ENCODE results near the gene SALL1.

SALL1 gene

DNA sequence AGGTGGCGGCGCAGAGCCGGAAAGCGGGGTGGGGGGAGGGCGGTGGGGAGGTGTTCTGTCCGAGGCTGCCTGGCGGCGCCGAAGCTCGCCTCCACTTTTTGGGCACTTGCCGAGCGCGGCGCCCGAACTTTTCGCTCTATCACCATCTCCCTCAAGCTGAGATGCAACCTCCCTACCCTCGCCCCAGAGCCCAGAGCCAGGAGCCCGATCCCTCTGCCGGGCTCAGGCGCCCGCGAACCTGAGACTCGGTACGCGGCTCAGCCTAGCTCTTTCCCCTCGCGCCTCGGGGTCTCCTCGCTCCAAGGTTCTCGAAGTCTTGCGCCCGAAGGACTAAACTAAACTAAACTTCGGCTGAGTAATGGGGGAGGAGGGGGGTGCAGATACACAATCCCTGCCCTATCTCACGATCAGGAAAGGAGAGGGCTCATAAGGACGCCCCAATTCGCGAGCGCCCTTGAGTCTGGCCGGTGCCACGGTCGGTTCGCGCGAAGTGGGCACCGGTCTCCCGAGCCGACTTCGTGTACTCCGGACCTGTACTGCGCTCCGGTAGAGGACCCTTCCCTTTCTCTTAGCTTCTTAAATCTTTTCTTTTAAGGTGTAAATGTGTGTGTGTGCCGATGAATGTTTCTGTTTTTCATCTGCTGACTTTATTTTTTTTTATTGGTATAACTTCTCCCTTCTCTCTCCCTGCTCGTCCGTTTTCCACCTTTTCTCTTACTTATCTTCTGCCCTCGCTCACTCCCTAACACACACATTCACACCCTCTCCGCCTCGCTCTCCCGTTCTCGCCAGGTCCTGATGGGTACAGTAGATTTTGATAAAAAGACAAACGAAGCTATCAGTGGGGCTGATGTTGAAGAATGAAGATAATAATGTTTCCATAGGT, 1.9 kb upstream of the SALL1 start:
- peak overlapping the region; percentile 92 for H3K4me3 ChIP-seq (ENCODE audit: low read depth, low read length)
- TF ChIP-seq, protein P1, sequence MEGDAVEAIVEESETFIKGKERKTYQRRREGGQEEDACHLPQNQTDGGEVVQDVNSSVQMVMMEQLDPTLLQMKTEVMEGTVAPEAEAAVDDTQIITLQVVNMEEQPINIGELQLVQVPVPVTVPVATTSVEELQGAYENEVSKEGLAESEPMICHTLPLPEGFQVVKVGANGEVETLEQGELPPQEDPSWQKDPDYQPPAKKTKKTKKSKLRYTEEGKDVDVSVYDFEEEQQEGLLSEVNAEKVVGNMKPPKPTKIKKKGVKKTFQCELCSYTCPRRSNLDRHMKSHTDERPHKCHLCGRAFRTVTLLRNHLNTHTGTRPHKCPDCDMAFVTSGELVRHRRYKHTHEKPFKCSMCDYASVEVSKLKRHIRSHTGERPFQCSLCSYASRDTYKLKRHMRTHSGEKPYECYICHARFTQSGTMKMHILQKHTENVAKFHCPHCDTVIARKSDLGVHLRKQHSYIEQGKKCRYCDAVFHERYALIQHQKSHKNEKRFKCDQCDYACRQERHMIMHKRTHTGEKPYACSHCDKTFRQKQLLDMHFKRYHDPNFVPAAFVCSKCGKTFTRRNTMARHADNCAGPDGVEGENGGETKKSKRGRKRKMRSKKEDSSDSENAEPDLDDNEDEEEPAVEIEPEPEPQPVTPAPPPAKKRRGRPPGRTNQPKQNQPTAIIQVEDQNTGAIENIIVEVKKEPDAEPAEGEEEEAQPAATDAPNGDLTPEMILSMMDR (IDR thresholded peaks at IDR 0.05; ENCODE audit: low read depth, low read length), result no peak

DNA sequence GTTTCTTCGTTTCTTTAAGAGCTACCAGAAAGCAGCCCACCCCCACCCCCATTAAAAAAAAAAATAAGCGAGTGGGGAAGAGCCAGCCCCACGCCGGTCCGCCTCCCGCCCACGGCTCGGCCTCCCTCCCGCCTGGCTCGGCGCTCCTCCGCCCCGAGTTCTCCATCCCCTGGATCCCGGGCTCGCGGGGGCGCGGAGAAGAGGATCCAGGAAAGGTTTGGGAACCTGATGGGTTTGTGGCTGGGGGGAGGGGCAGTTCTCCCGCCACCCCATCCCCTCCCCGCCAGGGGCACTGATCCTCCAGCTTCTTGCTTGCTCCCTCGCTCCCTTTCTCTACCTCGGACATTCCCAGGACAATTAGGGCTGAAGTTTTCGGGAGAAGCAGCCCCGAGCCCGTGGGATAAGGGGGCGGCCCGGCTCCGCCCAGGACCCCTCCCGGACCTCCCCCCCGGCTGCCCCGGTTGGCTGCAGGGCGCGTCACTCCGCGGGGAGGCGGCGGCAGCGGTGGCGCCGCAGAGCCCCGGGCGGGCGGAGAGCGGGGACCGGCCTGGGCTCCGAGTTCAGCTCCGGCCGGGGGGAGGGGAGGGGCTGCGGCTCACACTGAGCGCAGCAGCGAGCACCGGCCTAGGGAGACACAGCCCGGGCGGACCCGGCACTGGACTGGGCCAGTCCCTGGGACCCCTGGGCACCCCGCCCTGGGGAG, 1.0 kb upstream of the SALL1 start:
- peak overlapping the region; percentile 92 for H3K4me3 ChIP-seq (ENCODE audit: low read depth, low read length)
- TF ChIP-seq, protein P1 (IDR thresholded peaks at IDR 0.05; ENCODE audit: low read depth, low read length), result no peak

DNA sequence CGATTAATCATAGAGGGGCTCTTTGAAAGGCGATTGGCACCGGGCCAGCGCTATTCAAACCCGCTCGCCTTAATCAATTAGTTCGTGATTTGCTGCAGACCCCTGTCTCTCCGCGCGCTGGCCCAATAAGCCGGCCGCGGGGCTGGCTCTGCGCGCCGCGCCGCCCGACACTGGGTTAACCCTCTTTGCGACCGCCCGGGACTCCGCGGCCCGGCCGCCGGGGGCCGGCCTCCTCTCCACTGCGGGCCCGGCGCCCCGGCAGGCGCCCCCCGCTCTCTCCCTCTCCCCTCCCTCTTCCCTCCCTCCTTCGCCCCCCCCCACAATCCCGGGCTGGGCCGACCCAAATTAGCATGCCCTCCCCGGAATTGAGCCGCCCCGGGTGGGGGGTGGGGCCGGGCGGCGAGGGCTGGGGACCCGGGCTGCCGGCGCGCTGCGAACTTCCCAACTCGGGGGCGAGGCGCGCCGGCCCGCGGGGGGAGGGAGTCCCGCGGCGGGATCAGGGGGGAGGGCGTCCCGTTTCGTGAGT, 428 bp upstream of the SALL1 start:
- peak overlapping the region; percentile 92 for H3K4me3 ChIP-seq (ENCODE audit: low read depth, low read length)
- TF ChIP-seq, protein P1 (IDR thresholded peaks at IDR 0.05; ENCODE audit: low read depth, low read length), result no peak

DNA sequence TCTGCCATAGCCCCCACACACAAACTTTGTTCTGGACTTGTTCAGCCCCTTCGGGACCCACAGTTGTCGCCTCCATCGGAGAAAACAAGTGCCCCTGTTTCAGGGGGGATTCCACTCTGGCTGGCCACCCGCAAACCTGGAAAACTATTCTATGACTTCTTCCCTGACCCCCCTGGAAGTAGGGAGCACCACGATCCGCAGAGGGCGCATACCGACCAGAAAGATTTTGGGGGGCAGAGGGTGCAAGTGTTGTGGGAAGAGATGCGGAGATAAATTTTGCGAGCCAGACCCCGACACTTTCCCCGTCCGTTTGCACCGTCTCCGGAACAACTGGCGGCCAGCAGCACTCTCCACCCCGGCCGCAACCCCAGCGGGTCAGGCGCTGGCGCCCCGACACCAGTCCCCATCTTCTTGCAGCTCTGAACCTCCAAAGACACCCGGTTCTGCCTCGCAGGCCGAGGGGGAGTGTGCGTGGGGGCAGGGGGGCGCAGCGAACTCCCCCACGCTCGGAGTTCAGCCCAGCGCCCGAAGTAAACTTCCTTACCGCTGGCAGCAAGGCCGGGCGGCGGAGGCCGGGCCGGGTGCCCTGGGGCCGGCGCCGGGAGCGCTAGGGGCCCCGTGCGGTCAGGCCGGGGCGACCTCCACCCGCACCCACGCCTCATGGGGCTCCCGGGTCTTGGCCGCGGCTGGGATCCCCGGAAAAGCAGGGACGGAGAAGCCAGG, 744 bp downstream of the SALL1 start:
- TF ChIP-seq, protein P1 (IDR thresholded peaks at IDR 0.05; ENCODE audit: low read depth, low read length), result no peak
- peak overlapping the region; percentile 92 for H3K4me3 ChIP-seq (ENCODE audit: low read depth, low read length)

DNA sequence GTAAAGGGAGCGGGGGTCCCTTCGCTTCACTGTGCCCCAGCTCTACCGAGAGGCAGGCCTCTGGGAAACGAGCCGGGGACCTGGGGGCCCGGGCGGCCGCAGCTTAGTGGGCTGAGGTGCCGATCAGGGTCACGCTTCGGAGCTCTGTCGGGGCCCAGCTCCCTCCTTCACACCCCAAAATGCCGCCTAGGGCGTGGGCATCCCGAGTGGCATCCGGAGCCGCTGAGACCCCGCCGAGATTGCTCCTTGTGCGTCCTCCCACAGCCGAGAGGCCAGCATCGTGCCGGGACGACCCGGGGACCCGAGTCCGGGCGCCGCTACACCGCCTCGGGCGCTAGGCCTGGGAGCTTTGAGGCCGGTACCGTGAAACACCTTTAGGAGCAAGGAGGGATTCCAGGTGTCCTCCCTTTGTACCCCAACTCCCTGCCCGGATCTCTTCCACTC, 1.3 kb downstream of the SALL1 start:
- H3K4me3 ChIP-seq (ENCODE audit: low read depth, low read length), result peak overlapping the region; percentile 92

DNA sequence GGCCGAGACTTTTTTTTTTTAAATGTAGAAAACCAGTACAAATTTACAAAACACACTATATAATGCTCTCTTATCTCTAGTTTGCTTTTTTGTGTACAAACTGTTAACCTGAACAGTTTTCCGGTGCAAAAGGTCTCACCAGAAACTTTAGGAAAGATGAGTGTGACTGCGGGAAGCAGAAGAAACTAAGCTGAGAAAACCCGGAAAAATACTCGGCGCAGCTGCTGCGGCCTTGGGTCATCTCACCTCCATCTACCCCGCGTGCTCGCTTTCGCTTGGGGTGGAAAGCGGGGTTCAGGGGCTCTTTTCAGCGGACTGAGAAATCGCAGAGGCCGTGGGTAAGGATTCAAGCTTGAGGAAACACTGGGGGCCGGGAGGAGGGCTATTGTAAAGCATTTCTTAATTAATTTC, 1.8 kb downstream of the SALL1 start:
- peak overlapping the region; percentile 92 for H3K4me3 ChIP-seq (ENCODE audit: low read depth, low read length)
- TF ChIP-seq, protein P1 (IDR thresholded peaks at IDR 0.05; ENCODE audit: low read depth, low read length), result no peak

More for the DNA sequence above, 1.3 kb downstream of the SALL1 start:
- TF ChIP-seq, protein P1 (IDR thresholded peaks at IDR 0.05; ENCODE audit: low read depth, low read length), result no peak
